GM12874 (cell line): ENCODE data around the gene CASQ1.

Source experiments
- TF ChIP-seq, protein P1 (sequence below): IDR thresholded peaks from 2 replicates; pipeline ENCODE4 v1.5.1; 2011; ENCODE audit warnings: low read depth, mild to moderate bottlenecking, control low read depth, low read length, moderate library complexity; ENCODE audit not compliant: insufficient read depth

The CASQ1 gene

DNA sequence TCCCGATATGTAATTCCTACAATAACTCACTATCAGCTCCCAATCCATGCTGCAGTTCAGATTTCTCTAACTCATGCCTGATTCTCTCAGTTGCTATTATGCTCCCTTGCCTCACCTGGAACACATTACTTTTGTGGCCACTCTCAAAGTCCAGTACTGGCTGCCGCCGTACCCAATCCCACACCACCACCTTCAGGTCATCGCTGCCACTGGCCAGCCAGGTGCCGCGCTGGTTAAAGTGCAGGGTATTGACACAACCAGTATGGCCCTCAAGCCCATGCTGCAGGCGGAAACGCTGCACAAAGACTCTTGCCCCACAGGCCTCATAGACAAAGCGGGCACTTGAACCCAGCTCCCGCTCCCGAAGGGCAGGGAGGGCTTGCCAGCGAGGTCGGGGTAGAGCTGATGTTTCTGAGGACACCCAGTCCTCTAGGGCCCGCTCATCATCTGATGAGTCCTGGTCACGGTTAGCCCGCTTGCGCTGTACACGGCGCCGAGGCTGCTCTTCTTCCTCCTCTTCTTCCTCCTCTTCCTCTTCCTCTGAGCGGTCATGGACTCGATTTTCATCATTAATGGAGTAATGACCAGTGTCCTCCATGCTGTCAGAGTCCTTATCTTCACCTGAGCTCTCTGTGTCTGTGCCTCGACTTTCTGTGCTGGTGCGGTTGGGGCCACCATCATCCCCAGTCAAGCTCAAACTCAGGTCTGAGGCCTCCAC lies 49.4 kb downstream of the CASQ1 start:
- TF ChIP-seq, protein P1, sequence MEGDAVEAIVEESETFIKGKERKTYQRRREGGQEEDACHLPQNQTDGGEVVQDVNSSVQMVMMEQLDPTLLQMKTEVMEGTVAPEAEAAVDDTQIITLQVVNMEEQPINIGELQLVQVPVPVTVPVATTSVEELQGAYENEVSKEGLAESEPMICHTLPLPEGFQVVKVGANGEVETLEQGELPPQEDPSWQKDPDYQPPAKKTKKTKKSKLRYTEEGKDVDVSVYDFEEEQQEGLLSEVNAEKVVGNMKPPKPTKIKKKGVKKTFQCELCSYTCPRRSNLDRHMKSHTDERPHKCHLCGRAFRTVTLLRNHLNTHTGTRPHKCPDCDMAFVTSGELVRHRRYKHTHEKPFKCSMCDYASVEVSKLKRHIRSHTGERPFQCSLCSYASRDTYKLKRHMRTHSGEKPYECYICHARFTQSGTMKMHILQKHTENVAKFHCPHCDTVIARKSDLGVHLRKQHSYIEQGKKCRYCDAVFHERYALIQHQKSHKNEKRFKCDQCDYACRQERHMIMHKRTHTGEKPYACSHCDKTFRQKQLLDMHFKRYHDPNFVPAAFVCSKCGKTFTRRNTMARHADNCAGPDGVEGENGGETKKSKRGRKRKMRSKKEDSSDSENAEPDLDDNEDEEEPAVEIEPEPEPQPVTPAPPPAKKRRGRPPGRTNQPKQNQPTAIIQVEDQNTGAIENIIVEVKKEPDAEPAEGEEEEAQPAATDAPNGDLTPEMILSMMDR = no peak

DNA sequence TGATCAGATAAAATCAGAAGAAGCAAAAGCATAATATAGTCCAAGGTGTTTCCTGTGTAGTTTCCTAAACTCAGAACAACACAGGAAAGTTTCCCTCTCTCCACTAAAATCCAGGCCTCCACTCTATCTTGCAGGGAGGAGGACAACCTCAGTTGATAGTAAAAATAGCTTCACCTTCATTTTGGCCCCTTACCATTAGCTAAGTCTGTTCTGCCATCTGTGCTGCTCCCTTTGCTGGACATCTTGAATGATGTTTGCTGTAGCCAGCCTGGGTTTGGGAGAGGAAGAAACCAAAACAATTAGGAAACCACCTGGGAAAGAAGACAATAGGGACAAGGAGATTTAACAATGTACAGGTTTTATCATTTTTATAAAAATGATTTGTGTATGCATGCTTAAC lies 53.4 kb downstream of the CASQ1 start:
- TF ChIP-seq, protein P1 = no peak

DNA sequence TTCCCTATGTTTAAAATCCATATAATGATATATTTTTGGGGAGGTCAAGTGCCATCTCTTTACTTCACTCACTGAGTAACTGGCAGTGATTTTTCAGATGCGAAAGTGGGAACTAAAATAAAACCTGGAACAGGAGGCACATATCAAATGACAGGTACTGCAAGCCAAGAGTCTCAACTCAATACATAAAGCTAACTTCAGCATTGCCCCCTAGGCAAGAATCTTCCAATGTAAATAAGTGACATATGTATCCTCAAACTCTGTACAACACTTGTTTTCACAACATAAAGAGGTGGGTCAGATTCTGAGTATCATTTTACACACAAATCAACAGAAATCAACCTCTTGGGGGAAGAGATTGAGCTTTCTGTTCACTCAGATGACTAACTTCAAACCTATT lies 53.8 kb downstream of the CASQ1 start:
- TF ChIP-seq, protein P1 = no peak

DNA sequence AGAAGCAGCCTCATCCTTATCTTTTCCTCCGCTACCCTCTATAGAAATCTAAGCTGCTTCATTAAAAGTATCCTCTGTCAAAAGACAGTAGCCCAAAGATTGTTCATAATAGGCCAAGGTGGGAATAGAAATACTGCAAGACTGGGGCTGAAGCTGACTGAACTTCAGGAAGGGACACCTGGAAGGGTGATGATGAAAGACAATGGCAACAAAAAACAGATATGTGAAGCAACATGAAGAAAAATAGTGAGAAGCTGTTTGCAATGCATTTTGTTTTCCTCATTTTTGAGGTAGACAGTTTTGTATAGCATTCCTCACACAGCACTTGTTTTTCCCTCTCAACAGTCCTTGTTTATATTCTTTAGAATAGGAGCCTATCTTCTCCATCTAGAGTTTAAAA lies 55.1 kb downstream of the CASQ1 start:
- TF ChIP-seq, protein P1 = no peak

DNA sequence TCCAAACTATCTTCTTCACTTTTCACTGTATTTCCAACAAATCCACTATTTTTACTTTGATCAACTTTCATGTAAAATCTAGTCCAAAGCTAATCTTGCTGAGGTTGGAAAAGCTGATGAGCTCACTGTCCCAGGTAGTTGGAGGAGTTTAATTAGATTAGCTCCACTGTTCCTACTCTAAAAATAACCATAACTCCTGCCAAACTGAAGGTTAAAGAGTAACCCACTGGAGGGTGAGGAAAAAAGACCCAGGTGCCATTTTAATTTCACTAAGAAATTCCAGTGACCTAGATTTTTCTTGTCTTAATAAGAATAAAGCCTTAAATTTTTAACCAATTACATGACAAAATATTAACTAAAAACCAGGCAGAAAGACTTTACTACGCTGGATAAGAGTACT lies 56.7 kb downstream of the CASQ1 start:
- TF ChIP-seq, protein P1 = no peak

DNA sequence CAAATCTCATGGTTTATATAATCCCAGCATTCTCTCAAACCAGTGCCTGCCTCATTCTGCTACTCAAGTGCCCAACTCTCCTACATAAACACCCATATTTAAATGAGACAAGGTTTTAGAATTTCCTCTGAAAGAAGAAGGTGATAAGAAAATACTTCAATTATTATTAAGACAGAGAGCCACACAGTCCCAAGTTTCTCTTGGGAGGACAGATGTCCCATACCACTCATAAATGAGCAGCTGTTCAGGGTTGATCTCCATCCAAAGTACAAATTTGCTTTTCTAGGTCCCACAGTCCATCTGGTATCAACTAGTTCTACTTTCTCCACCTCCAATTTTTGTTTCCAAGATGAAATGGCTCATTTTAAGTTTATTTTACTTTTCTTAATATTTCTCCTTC lies 60.6 kb downstream of the CASQ1 start:
- TF ChIP-seq, protein P1 = no peak
